GM19324 (cell line): ENCODE data around the gene NRSN2.
"Not testable (repeated sequence)": the region's sequence is repeated elsewhere in the genome, so short reads cannot be mapped to it uniquely, and the experiment has no call there.

Experiments
- ATAC-seq: cut with Tn5 transposase; IDR thresholded peaks from one replicate; pipeline ENCODE4 v1.9.1; 2021; ENCODE audit warnings: mild to moderate bottlenecking, moderate library complexity; ENCODE audit not compliant: unreplicated experiment, low FRiP score

The NRSN2 gene

DNA sequence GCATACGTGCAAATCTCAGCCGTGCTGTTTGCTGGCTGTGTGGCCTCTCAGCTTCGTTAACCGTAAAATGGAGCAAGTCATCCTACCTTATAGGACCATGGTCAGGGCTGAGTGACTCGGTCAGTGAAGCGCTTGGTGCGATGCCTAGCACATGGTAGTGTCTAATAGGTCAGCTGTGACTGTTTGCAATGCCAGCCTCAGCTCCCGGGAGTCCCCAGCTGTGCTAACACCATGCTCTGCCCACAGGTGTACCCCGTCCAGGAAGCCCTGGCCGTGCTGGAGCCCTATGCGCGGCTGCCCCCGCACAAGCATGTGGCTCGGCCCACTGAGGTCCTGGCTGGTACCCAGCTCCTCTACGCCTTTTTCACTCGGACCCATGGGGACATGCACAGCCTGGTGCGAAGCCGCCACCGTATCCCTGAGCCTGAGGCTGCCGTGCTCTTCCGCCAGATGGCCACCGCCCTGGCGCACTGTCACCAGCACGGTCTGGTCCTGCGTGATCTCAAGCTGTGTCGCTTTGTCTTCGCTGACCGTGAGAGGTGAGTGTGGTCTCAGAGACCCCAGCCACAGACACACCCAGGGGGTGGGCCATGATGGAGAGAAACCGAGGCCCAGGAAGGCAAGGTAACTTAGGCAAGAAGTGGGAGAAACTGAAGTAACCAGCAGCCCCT lies 44.3 kb downstream of the NRSN2 start:
- no peak for ATAC-seq

DNA sequence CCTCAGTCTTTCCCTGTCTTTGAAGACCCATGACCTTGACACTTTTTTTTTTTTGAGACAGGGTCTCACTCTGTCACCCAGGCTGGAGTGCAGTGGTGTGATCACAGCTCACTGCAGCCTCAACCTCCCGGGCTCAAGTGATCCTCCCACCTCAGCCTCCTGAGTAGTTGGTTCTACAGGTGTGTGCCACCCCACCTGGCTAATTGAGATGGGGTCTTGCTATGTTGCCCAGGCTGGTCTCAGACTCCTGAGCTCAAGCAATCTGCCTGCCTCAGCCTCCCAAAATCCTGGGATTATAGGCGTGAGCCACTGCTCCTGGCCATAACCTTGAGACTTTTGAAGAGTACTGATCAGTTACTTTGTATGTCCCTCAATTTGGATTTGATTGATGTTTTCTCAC lies 46.4 kb downstream of the NRSN2 start:
- ATAC-seq: not testable (repeated sequence)

DNA sequence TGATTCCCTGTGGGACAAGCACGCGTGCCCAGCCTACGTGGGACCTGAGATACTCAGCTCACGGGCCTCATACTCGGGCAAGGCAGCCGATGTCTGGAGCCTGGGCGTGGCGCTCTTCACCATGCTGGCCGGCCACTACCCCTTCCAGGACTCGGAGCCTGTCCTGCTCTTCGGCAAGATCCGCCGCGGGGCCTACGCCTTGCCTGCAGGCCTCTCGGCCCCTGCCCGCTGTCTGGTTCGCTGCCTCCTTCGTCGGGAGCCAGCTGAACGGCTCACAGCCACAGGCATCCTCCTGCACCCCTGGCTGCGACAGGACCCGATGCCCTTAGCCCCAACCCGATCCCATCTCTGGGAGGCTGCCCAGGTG lies 49.3 kb downstream of the NRSN2 start:
- ATAC-seq: no peak

DNA sequence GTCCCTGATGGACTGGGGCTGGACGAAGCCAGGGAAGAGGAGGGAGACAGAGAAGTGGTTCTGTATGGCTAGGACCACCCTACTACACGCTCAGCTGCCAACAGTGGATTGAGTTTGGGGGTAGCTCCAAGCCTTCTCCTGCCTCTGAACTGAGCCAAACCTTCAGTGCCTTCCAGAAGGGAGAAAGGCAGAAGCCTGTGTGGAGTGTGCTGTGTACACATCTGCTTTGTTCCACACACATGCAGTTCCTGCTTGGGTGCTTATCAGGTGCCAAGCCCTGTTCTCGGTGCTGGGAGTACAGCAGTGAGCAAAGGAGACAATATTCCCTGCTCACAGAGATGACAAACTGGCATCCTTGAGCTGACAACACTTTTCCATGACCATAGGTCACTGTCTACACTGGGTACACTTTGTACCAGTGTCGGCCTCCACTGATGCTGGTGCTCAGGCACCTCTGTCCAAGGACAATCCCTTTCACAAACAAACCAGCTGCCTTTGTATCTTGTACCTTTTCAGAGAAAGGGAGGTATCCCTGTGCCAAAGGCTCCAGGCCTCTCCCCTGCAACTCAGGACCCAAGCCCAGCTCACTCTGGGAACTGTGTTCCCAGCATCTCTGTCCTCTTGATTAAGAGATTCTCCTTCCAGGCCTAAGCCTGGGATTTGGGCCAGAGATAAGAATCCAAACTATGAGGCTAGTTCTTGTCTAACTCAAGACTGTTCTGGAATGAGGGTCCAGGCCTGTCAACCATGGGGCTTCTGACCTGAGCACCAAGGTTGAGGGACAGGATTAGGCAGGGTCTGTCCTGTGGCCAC lies 49.9 kb downstream of the NRSN2 start:
- ATAC-seq: no peak

DNA sequence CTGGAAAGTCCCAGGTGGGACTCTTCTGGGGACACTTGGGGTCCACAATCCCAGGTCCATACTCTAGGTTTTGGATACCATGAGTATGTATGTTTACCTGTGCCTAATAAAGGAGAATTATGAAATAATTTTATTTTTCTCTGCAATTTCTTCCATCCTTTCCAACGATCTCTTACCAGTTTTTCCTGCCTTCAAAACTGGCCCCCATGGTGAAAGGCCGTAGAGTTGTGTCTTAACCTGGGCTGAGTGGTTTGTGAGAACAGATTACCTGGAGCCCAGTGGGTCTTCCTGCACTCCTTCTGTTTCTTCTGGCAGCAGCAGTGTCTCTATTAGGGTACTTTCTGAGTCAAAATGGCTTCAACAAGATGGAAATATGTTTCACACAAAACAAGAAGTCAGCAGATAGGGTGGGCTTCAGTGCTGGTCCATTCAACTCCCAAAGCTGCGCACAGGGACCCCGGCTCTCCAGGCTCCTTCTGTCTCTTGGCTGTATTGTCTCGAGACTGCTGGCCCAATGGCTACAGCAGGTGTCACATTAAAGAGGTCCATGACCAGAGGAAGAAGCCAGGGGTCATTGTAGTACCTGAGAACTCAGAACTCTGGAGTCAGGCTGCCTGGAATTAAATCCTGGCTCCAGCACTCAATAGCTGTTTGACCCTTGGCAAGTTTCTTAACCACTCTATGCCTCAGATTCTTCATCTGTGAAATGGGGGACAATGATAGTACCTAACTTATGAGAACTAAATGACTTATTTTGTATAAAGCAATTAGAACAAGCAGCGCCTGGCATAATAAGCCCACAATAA lies 50.7 kb downstream of the NRSN2 start:
- ATAC-seq: no peak

DNA sequence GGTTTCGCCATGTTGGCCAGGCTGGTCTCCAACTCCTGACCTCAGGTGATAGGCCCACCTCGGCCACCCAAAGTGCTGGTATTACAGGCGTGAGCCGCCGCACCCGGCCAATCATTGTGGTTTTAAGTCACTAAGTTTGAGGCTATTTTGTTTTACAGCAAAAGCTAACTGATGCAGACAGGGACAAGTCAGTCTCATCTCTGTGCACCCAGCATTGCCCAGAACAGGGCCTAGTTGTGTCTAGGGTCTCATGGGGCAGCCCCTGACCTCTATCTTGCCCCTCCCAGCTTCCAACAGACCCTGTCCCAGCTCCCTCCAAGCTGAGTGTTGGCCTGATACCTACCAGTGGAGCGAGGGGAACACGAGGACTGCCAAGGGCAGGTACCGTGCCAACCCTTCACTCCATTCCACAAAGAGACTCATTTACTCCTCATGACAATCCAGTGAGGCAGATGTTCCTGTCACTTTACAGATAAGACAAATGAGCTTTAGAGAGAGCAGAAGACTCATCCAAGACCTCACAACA lies 52.3 kb downstream of the NRSN2 start:
- ATAC-seq: no peak

- no peak for ATAC-seq
Measured at GRCh38 chr20:400128-400453, 53.2 kb downstream of the NRSN2 start.

GRCh38 chr20:400454-401275 lies 53.8 kb downstream of the NRSN2 start:
- no peak for ATAC-seq

DNA sequence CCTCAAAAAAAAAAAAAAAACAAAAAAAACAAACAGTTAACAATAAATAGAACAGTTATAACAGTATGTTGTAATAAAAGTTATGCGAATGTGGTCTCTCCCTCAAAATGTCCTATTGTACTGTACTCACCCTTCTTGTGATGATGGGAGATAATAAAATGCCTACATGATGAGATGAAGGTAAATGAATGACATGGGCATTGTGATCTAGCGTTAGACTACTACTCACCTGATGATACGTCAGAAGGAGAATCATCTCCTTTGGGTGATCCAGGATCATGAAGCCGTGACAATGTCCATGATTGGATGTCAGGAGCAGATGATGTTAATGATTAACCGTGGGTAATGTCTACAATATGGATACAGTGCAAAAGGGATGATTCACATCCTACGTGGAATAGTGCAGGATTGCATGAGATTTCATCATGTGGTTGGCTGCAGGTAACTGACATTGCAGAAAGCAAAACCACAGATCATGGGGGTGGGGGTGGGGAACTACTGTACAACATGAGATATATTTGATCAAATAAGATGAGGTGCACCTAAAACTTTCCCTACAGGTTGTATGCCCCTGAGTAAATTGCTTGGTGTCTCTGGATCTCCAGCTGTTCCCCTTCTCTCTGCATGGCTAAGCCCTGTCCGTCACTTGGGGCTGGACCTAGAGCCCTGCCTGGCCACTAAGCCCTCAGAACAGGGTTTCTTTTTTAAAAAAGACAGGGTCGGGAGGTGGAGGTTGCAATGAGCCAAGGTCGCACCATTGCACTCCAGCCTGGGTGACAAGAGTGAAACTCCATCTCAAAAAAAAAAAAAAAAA lies 55.0 kb downstream of the NRSN2 start:
- no peak for ATAC-seq

GRCh38 chr20:402496-402885 lies 55.6 kb downstream of the NRSN2 start:
- no peak for ATAC-seq

GRCh38 chr20:402898-403581 lies 56.1 kb downstream of the NRSN2 start:
- ATAC-seq: no peak

DNA sequence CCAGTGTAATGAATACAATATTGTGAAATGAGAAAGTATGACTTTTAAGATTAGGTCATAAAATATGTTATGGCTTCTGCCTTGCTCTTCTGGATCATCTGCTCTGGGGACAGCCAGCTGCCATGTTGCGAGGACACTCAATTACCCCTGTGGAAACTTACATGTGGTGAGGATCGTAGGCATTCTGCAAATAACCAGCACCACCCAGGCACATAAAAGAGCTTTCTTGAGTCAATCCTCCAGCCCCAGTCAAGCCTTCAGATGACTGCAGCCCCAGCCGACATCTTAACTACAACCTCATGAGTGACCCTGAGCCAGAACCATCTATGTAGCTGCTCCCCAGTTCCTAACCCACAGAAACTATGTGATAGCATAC lies 56.7 kb downstream of the NRSN2 start:
- ATAC-seq: no peak

DNA sequence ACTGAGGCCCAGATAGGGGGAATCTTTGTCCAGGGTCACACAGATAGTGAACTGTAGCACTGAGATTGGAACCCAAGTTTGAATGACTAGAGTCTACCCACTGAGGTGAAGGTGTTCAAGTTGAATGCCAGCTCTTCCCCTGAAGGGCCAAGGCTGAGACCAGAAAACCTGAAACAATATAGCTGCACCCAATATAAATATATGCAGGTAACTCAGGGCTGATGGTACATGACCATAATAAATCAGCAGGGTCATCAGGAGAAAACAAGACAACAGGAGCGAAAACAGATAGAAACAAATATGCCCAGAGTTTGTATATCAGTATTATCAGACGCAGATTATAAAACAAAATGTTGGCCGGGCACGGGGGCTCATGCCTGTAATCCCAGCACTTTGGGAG lies 57.2 kb downstream of the NRSN2 start:
- no peak for ATAC-seq
